GM18511 (cell line): Measurements from ENCODE around the gene PRKCD.
A peak's percentile ranks its signal among the peaks of the same experiment; 100 is the strongest.

Experiments
- ATAC-seq: cut with Tn5 transposase; IDR thresholded peaks from one replicate; pipeline ENCODE4 v1.9.1; 2021; ENCODE audit warnings: mild to moderate bottlenecking, moderate library complexity; ENCODE audit not compliant: unreplicated experiment

PRKCD gene

DNA sequence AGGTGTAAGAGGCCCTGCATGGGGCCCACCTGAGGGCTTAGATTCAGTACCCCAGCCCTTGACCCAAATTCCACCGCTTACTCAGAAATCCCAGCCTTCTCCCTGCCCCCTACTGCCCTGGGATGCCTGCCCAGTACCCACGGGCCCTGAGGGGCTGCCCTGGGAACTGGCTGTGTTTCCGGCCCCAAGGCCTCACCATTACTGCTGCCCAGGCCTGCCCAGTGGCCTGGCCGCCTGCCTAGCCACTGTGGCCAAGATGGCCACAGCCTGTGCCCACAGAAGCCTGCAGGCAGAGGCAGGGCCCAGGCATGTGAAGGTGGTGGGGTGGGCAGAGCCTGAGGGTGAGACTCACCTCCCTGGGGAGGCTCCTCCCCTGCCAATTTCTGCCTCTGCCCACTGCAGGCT lies 6.1 kb upstream of the PRKCD start:
- ATAC-seq, result no peak

DNA sequence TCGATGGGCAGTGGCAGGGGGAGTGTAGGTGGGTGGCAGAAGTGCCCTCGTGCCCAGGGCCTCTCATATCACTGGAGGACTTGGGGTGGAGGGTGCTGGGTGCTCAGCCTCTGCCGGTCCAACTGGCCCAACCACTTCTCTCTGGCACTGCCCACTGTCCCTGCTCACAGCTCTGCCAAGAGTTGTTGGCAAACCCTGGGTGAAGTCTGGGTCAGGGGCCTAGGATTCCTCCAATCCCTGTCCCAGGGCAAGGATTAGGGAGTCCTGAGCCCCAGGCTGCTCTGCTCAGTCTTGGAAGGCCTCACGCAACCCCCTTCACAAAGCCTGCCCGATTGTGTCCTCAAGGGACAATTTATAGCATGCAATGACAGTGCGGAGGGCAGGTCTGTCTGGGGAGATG lies 5.2 kb upstream of the PRKCD start:
- no peak for ATAC-seq

DNA sequence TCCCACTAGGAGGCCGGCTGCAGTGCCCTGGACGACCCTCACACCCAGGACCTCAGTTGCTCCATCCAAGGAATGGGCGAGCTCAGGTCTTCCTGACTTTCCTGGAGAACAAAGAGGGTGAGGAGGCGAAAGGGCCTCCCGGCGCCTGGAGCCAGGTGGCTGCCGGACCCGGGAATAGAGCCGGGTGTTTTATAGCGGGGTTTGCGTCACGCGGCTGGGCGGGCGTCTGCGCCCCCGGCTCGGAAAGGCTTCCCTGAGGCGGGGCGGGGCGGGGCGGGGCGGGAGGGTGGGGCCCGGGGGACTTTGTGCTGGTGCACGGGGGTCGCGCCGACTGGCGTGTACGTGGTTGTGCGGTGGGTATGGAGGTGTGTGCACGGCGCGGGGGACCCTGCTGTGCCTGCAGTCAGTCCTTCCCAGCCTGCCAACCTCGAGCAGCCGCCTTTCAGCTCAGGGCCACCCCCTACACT lies 4.6 kb upstream of the PRKCD start:
- ATAC-seq, result no peak

DNA sequence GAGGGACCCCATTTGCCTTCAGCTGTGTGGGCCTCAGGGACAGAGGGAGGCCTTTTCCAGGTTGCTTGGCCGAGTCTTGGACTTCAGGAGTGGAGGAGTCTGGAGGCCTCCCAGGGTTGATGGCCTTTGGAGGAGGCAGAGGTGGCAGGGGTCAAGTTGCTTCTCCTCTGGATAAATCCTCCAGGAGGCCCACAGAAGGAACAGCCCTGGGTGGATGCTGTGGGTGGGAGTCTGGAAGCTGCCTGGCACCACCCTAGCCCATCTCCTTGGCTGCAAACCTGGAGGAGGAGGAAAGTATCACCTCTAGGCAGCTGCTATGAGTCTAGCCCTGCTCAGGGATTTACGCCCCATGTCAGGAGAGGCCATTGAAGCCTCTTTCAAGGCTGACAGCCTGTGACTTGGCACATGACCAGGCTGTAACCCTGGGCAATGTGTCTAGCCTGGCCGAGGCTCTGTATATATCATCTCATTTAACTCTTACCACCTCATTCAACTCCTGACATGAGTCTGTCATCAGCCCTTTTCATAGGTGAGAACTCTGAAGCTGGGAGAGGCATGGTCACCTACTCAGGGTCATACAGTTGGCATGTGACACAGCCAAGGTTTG lies 2.9 kb upstream of the PRKCD start:
- ATAC-seq, result no peak

DNA sequence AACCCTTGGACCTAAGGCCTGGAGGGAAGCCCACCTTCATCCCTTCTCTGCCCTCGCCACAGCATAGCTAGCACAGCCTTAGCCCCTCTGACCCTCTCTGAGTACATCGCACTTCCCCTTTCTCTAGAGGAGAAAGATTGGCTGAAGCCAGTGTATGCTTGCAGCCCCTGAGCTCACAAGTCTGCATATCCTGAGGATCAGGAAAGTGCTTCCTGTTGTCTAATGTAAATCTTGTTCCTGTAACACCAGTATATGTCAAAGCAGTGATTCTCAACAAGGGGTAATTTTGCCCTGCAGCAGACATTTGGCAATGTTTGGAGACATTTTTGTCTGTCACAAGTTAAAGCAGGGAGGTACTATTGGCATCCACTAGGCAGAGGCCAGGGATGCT lies 2.2 kb upstream of the PRKCD start:
- ATAC-seq, result no peak

DNA sequence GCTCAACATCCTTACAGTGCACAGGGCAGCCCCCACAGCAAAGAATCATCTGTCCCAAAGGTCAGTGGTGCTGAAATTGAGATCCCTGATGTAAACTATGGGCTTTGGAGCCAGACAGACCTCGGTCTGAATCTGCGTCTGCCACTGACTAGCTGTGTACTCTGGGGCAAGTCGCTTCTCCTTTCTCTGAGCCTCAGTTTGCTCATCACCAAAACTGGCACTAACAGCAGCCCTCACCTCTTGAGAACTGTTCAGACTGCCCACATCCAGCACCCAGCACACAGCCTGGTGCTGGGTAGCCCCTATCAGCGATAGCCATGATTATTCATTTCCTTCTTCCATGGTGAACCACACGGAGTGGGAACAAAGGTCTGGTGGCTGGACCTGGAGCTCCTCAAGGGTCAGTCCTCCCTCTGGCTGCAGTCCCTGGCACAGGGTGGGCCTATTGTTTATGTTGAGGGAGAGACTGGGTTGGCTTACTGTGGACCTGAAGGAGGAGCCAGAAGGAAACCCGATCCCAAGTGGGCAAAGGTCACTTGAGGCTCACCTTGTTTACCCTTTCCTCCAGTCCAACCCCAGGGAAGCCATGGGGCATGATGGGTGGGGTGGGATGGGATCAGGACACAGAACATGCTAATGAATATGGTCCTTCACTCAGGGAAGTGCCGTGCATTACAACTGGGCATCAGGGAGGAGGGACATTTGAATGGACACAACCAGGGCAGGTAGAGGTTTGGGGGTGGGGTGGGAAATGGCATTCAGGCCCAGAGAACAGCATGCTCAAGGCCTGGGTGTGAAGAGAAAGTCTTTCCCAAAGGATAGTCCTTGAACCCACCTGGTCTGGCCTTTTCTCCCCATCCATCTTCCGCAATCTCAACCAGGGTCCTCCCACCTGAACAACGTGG lies 1.6 kb upstream of the PRKCD start:
- ATAC-seq, result no peak

DNA sequence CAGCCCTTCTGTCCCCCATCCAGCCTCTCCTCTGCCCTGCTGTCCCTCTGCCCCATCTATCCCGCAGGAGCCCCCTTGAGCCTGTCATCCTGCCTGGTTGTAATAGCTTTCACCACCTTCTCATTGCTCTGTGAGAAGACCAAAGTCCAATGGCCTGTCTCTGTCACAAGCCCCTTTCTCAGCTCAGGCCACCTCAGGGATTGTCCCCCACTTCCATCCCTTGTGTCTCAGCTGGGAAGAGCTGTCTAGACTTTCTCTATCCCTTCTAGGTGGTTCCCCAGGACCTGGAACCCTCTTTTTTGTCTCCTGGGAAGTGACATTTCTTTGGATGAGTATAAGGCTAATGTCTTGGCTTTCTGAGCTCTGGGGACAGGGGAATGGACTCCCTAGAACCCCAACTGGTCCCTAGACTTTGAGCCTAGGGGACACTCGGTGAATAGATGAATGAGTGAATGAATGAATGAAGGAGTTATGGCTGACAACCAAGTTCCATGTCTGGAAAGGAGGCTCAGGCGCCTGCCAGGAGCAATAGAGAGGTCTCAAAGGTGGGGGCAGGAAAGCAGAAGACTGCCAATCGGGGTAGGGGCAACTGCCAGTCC lies 849 bp upstream of the PRKCD start:
- no peak for ATAC-seq

DNA sequence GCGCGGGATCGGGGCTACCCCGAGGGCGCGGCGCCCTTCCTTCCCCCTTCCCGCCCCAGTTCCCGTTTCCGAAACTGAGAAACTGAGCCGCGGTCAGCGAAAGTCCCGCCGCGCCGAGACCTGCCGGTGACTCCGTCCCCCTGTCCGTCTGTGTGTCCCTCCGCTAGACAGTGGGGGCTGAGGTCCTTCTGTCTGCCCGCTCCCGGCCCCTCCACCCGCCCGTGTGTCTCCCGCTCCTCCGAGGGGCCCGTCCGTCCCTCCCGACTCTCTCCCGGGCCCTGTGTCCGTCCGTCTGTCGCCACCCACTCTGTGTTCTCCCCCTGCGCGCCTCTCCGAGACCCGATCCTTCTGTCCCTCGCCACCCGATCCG lies 426 bp downstream of the PRKCD start:
- ATAC-seq, result peak; percentile 17

DNA sequence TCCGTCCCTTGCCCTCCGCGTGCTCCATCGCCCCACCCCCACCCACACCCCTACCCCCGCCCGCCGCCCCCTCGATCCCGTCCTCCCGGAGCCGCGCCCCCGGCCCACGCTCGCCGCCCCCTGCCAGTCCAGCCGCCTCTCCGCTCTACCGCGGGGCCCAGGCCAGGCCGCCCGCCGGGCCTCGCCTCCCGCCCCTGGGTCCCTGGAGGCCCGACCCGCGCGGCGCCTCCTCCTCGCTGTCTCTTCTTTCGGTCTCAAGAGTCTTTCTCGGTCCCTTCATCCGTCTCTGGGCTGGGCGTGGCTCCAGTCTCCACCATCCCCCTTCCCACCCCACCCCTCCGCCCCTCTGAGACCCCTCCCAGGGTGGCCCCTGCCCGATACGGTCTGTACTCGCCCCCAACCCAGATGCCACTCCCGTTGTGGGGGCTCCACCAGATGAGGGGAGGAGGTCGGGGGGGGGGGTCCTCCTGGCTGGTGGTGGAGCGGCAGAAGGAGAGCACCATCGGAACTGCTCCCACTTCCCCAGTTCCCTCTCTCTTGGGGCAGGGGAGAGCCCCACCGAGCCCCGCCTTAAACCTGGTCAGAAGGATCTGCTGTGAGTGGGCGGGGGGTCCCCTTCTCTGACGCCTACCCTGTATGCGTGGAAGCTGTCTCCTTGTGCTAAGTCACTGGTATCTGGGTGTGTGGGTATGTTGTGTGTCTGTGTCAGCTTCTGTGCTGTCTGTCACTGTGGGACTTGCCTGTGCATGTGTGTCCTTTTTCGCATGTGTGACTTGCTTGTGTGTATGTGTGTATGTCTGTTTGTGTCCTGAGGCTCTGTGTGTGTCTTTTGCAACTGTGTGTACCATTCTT lies 1.0 kb downstream of the PRKCD start:
- peak; percentile 35 for ATAC-seq

DNA sequence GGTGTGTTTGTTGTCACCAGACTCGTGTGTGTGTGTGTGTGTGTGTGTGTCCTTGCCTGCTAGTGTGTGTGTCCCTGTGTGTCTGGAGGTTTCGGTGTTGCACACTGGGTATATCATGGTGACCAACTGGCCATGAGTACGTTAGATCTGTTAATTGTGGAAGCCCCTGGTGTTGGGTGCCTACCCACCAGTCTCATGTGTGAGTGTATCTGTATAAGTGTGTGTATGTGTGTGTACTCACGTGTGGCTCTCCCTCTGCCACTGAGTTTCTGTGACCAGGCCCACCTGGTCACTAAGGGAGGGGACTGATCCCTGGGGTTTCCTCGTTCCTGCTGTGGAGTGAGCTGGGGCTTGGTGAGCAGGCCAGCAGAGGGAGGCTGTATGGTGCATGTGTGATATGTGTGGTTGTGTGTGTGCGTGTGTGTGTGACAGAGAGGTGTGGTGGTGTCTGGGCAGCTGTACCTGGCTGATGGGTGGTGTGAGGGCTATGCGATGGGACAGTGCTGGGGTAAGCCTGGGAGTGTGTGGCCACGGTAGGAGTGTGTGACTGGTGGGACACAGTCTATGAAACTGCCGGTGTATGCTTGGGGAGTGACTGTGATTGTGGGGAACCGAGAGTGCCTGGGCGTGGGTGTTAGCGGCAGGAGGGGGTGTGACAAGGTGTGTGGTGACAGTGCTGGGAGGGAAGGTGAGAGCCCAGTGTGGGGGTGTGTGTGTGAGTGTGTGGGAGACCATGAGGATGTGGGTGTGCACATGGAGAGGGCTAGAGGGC lies 1.8 kb downstream of the PRKCD start:
- ATAC-seq, result peak; percentile 30

DNA sequence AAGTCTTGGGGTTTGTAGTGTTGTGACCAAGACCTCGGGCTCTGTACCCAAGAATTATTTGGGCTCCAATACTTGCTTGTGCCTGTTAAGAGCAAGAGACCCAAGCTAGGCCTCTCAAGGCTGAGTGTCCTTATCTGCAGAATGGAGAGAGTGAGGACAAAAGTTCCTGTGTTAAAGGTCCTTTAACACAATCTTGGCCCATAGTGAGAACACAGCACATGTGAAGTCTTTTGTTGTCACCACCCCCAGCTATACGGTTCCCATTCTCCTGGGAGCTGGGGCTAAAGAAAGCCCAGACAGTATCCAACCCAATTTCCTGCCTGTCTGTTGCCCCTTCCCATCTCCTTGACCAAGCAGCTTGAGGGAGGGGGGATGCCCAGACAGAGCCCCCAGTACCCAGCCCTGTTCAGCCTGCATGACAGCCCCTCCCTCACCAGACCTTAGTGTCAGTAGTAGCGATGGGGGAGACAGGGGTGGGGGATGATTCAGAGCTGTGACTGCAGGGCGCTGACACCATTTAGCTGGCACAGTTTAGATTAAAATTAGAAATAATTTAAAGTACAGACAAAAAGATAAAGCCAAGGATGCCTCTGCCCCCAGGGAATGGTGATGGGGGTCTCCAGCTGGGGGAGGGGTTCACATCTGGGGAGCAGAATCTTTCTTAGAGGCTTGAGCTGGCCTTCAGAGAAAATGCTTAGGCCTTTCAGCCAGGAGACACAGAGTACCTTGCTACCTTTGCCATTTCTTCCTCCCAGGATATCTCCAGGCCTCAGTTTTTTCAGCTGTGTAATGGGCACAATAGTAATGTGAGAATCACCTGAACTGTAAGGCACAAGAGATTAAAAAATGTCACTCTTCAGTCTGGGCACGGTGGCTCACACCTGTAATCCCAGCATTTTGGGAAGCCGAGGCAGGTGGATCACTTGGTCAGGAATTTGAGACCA lies 2.7 kb downstream of the PRKCD start:
- ATAC-seq, result no peak

DNA sequence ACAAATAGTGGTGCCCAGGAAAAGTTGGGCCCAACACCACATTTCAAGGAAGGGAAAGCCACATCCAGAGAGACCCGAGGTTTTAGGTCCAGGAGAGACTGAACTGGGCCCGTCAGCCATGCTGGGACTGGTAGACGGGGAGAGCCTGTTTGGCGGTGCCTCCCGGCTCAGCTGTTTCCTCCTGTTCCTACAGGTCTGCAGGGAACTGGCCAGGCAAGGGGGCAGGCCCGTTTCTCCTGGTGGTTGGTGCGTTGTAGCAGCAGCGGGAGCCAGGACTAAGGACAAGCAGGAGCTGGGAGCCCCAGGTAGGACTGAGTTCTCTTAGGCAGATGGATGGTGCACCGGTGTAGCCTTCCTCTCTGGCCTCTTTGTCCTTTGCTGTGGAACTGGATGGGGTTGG lies 3.9 kb downstream of the PRKCD start:
- no peak for ATAC-seq

DNA sequence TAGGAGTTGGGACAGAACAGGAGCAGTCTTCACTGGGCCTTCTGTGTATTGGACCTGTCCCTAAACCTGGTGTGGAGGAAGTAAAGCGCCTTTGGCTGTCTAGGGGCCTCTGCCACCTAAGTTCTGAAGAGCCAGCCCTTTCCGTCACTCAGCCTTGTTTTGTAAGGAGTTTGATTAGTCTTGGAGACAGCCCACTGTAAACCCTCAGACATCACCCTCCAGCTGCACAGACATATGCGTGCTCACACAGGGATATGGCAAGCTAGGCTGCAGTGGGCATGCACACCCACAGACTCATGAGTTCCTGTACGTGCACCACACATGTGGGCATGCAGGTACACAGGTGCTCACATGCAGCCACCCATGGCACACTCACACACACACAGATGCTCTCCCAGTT lies 5.2 kb downstream of the PRKCD start:
- ATAC-seq, result no peak

DNA sequence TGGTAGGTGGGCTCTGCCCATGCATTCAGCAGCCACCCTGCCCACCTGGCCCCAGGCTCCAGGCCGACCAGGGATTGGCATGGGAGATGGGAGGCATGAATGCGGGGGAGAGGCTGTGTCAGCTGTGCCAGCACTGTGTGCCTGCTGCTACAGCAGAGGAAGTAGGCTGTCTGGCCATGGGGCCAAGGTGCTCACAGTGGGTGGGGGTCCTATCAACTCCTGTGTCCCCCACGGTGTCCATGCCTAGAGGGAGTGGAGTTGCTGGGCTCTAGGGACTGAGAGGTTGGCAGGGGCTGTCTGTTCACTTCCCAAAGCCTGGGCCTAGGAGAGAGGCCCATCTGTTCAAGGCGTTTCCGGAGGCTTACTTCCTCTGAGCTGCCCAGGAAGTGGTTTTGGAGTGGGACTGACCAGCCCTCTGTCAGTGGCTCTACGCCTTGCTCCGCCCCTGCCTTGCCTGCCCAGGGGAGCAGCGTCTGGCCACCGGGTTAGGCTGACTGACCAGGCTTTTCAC lies 5.8 kb downstream of the PRKCD start:
- no peak for ATAC-seq

DNA sequence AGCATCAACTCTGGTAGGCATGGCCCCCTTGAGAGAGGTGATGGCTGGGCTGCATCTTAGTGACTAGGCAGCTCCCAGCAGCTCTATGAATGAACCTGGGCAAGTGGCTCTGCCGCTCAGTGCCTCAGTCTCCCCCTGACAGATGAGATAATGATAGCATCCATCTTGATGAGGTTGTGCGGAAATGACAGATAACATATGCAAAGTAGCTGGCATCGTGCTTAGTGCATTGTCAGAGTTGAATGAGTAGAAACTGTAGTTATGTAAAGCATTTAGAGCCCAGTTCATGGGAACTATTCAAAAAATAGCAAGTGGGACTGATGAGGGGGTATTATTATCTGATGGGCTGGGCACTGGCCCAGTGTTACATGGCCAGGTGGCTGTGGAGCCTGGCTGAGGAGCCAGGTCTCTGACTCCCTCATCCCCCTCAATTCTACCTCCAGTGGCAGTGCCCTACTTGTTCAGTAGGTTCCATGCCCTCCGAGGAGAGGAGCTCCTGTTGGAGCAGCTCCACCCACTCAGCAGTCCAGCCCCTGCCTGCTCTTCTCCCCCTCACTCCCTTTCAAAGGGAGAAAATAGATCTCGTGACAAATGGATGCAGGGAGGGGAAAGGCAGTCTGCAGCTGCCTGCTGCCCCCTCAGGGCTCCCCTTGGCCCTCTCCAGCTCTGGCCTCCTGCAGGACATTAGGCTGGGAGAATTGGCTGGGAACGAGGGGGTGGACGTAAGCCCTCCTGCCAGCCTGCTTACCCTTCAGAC lies 6.6 kb downstream of the PRKCD start:
- ATAC-seq, result no peak

DNA sequence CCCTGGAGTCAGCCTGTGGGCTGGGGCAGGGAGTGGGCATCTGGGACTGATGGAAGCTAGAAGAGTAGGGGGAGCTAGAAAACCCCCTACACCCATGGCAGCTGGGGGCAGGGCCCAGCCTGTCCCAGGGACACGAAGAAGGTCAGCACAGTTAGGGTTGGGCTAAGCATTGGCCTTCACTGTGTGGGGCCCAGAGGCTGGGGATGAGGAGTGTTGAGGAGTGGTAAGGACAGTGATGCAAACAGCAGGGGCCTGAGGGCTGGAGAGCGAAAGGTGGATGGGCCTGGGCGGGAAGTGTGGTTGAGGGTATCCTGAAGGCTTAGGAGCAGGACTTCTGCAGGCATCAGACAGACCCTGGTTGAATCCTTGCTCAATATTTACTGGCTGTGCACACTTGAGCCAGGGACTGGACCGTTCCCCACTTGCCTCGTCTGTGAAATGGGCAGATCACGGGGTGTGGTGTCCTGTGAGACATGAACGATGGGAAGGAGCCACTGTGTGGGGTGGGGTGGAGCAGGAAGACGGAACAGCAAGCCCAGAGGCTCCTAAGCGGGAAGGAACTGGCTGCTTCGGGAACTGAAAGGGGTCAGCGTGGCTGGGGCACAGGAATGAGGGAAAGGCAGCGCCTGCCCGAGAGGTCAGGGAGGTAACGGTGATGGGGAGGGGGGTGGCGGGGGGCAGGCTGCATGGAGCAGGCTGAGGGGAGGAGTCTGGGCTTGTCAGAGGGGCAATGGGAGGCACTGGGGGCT lies 7.3 kb downstream of the PRKCD start:
- no peak for ATAC-seq

DNA sequence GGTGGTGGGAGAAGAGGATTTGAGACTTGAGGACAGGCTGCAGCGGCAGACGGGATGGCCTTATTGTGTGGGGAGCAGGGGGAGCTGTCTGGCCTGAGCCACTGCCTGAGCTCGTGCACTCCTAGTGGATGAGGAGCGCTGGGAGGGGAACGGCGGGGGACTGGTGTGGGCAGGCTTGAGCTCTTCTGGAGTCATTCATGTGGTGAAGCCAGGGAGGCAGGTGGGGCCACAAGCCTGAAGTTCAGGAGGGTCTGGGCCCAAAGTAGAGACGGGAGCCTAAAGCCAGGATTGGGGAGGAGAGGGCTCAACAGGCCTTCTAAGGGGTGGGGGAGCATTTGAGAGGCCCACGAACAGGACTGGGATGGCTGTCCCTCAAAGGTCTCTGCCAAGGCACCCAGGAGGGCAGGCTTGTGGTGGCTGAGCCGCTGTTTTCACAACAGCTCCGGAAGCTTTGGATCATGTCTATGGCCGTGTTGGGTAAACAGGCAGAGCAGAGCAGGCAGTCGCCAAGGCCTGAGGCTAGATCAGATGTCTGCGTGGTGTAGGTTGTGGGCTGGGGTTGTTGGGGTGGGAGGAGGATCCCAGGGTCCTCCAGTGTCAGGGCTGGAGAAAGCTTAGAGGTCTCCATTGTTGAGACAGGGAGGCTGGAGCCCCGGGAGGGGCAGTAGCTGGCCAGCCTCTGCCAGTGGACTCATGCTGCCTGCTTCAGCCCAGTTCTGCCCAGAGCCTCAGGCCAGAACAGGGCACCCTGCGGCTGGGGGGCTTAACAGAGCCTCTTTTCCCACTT lies 8.2 kb downstream of the PRKCD start:
- ATAC-seq, result no peak
